Mesendoderm (in vitro differentiated cells): ENCODE results near the gene TPRA1.
A peak's percentile ranks its signal among the peaks of the same experiment; 100 is the strongest.
"Not testable (repeated sequence)": the region's sequence is repeated elsewhere in the genome, so short reads cannot be mapped to it uniquely, and the experiment has no call there.

Experiments used
- DNase-seq: peaks from one replicate; pipeline ENCODE4 v3.0.0; 2013
- H2AK5ac ChIP-seq: 2 replicates; pipeline ENCODE4 v1.6.1; 2013; ENCODE audit warnings: low read length, inconsistent platforms
- H2BK120ac ChIP-seq: 2 replicates; pipeline ENCODE4 v1.6.1; 2013; ENCODE audit warnings: low read depth, mild to moderate bottlenecking, low read length, moderate library complexity, mixed read lengths
- H2BK15ac ChIP-seq: replicated peaks from 2 replicates; pipeline ENCODE4 v1.6.1; 2013; ENCODE audit warnings: low read depth, mild to moderate bottlenecking, moderate library complexity
- H2BK5ac ChIP-seq: 2 replicates; pipeline ENCODE4 v1.6.1; 2013; ENCODE audit warnings: low read length, inconsistent platforms
- H3K18ac ChIP-seq: 2 replicates; pipeline ENCODE4 v1.6.1; 2013; ENCODE audit warnings: mild to moderate bottlenecking, low read length, mixed read lengths
- H3K23ac ChIP-seq: one replicate; pipeline ENCODE4 v1.6.1; 2013; ENCODE audit warnings: low read length
- H3K27ac ChIP-seq: 2 replicates; pipeline ENCODE4 v1.5.1; 2013; ENCODE audit warnings: low read depth, mild to moderate bottlenecking, inconsistent platforms, low read length, moderate library complexity
- H3K27me3 ChIP-seq: 2 replicates; pipeline ENCODE4 v1.6.1; 2013; ENCODE audit warnings: low read length, control low read depth, mild to moderate bottlenecking, inconsistent platforms; ENCODE audit not compliant: insufficient read depth, poor library complexity
- H3K36me3 ChIP-seq: 2 replicates; pipeline ENCODE4 v1.6.1; 2013; ENCODE audit warnings: low read length, inconsistent platforms; ENCODE audit not compliant: control insufficient read depth, insufficient read depth
- H3K4ac ChIP-seq: one replicate; pipeline ENCODE4 v1.6.1; 2013; ENCODE audit warnings: low read depth, mild to moderate bottlenecking, low read length, moderate library complexity
- H3K4me1 ChIP-seq: 2 replicates; pipeline ENCODE4 v1.6.1; 2013; ENCODE audit warnings: low read depth, low read length, inconsistent platforms; ENCODE audit not compliant: control insufficient read depth
- H3K4me2 ChIP-seq: 2 replicates; pipeline ENCODE4 v1.6.1; 2013; ENCODE audit warnings: low read length
- H3K4me3 ChIP-seq: 2 replicates; pipeline ENCODE4 v1.5.1; 2013; ENCODE audit warnings: mild to moderate bottlenecking, low read length
- H3K56ac ChIP-seq: one replicate; pipeline ENCODE4 v1.6.1; 2013; ENCODE audit warnings: low read length
- H3K79me1 ChIP-seq: 2 replicates; pipeline ENCODE4 v1.6.1; 2013; ENCODE audit warnings: low read length, inconsistent platforms
- H3K79me2 ChIP-seq: 2 replicates; pipeline ENCODE4 v1.6.1; 2013; ENCODE audit warnings: mild to moderate bottlenecking, low read length; ENCODE audit not compliant: control insufficient read depth, insufficient read depth
- H3K9ac ChIP-seq: 2 replicates; pipeline ENCODE4 v1.6.1; 2013; ENCODE audit warnings: low read length, inconsistent platforms
- H4K5ac ChIP-seq: one replicate; pipeline ENCODE4 v1.6.1; 2013; ENCODE audit warnings: low read length
- H4K8ac ChIP-seq: one replicate; pipeline ENCODE4 v1.6.1; 2013; ENCODE audit warnings: low read depth, mild to moderate bottlenecking, control low read depth, low read length, moderate library complexity
- WGBS: extraction: QIAGEN DNeasy Blood & Tissue Kit; methylation state at CpG from one replicate; pipeline ENCODE4 v1.1.7; 2013; ENCODE audit warnings: low lambda C conversion rate, missing lambda C conversion rate; ENCODE audit not compliant: insufficient coverage; ENCODE audit errors: extremely low coverage; 5-methylcytosine and 5-hydroxymethylcytosine counted together

Gene TPRA1

DNA sequence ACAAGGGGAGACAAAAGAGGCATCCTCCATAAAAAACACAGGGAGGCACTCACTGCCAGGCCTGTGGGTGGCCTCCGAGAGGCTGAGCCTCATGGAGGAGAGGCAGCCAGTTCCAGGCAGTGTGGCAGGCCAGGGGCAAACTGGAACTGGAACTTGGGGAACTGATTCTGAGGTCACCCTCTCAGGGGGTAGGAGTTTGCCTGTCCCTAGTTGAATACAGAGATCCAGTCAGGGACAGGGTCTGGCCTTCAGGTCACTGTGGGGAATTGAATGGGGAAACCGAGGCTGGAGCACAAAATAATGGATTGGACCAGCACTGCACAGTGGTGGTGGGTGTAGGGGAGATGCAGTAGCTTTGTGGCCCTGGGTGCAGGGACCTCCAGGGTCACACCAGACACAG lies 58.7 kb downstream of the TPRA1 start:
- H3K36me3 ChIP-seq: no peaks in the 10 kb centered on the region
- no peaks in the 10 kb centered on the region for H3K27me3 ChIP-seq
- no peak overlapping the region for H3K56ac ChIP-seq
- H3K23ac ChIP-seq: no peak overlapping the region
- no peak for DNase-seq
- no peak overlapping the region for H4K8ac ChIP-seq
- H3K4me2 ChIP-seq: no peak overlapping the region
- no peaks in the 10 kb centered on the region for H3K79me1 ChIP-seq
- no peak overlapping the region for H2BK15ac ChIP-seq
- no peak overlapping the region for H3K4me3 ChIP-seq
- H3K79me2 ChIP-seq: no peaks in the 10 kb centered on the region
- H3K4ac ChIP-seq: no peak overlapping the region
- H2BK5ac ChIP-seq: no peak overlapping the region
- no peak overlapping the region for H3K27ac ChIP-seq
- no peak overlapping the region for H2AK5ac ChIP-seq
- no peak overlapping the region for H3K18ac ChIP-seq
- no CpG with 5 or more reads among the region's 2 CpGs for WGBS
- no peak overlapping the region for H2BK120ac ChIP-seq
- no peak overlapping the region for H4K5ac ChIP-seq
- no peak overlapping the region for H3K9ac ChIP-seq
- no peaks in the 10 kb centered on the region for H3K4me1 ChIP-seq

DNA sequence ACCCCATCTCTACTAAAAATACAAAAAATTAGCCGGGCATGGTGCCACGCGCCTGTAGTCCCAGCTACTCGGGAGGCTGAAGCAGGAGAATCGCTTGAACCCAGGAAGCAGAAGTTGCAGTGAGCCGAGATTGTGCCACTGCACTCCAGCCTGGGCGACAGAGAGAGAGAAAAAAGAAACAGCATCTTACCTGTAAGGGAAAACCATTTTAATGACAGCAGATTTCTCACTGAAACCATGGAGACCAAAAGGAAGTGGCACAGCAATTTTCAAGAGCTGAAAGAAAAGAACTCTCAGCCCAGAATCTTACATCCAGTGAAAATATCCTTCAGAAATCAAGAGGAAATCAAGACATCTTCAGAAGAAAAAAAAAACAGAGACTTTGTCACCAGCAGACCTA lies 59.7 kb downstream of the TPRA1 start:
- not testable (repeated sequence) for H3K79me1 ChIP-seq, H3K56ac ChIP-seq, H3K79me2 ChIP-seq, H3K9ac ChIP-seq, H3K4me1 ChIP-seq, H2AK5ac ChIP-seq, H3K23ac ChIP-seq, H3K18ac ChIP-seq, H3K4me3 ChIP-seq, DNase-seq, H3K27ac ChIP-seq, H2BK15ac ChIP-seq, H3K4ac ChIP-seq, H3K4me2 ChIP-seq, H2BK5ac ChIP-seq, H3K36me3 ChIP-seq, H3K27me3 ChIP-seq, H2BK120ac ChIP-seq, H4K5ac ChIP-seq, H4K8ac ChIP-seq
- no CpG with 5 or more reads among the region's 7 CpGs for WGBS

DNA sequence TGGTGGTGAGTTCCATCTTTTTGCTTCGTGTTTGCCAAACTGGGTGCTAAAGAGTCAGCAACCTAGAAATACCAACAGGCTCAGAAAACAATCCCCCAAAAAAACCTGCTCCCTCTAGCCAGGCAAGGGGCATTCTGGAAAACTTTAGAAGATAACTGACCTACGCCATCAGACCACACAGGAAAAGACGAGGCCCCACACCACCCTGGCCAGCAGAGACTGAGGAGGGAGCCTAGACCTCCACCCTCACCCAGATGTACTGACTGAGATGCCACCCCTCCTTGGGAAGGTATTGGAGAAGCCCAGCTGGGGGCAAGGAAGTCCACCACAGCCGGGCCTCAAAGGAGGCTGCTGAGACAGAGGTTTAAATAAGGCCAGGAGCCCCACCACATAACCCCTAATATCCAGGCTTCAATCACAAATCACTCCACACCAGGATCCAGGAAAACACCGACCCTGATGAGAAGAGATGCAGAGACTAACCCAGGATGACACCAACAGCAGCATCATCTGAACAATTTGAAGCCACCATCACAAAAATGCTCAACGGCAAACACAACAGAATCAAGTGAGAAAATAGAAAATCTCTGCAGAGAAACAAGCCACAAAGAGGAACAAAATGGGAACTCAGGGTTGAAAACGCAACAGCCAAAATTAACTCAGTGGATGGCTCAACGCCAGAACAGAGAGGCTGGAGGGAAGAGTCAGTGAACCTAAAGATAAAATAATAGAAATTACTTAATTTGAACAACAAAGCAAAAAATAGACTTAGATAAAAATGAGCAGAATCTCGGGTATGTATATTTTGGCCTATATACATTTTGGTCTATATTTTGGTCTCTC lies 61.0 kb downstream of the TPRA1 start:
- no peak for DNase-seq
- H3K23ac ChIP-seq: no peak overlapping the region
- WGBS: no CpG with 5 or more reads among the region's 9 CpGs
- no peak overlapping the region for H2BK120ac ChIP-seq
- no peak overlapping the region for H3K9ac ChIP-seq
- H3K56ac ChIP-seq: no peak overlapping the region
- H2BK5ac ChIP-seq: no peak overlapping the region
- no peak overlapping the region for H3K4me3 ChIP-seq
- H3K79me2 ChIP-seq: no peaks in the 10 kb centered on the region
- no peaks in the 10 kb centered on the region for H3K79me1 ChIP-seq
- H4K5ac ChIP-seq: no peak overlapping the region
- H3K4me1 ChIP-seq: no peaks in the 10 kb centered on the region
- no peak overlapping the region for H3K27ac ChIP-seq
- H4K8ac ChIP-seq: no peak overlapping the region
- H3K36me3 ChIP-seq: no peaks in the 10 kb centered on the region
- no peaks in the 10 kb centered on the region for H3K27me3 ChIP-seq
- no peak overlapping the region for H2AK5ac ChIP-seq
- H3K4ac ChIP-seq: no peak overlapping the region
- no peak overlapping the region for H3K18ac ChIP-seq
- no peak overlapping the region for H2BK15ac ChIP-seq
- H3K4me2 ChIP-seq: no peak overlapping the region

DNA sequence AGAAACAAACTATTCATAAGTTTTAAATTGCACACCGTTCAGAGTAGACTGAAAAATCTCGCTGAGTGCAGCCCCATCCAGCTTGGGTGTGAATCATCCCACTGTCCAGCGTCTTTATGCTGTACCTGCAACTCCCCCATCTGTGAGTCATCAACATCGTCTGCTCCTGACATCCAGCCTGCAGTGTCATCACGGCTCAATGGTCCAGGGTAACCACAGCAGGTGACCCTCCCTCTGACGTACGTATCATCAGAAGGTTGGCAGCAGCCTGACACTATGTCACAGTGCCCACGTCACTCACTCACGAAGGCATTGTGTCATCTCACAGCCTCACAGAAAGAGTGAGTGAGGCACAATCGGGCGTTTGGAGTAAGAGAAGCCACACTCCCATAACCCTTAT lies 65.2 kb downstream of the TPRA1 start:
- Histone ChIP-seq H3K27ac (no peak overlapping the region), H4K5ac (no peak overlapping the region), H3K4ac (no peak overlapping the region), H3K4me2 (no peak overlapping the region), H3K18ac (no peak overlapping the region), H2BK5ac (no peak overlapping the region), H3K4me3 (no peak overlapping the region), H3K56ac (peak overlapping the region; percentile 7), H3K23ac (no peak overlapping the region), H2BK120ac (no peak overlapping the region), H3K27me3 (no peaks in the 10 kb centered on the region), H3K36me3 (no peaks in the 10 kb centered on the region), H3K79me1 (no peaks in the 10 kb centered on the region), H4K8ac (no peak overlapping the region), H2BK15ac (no peak overlapping the region), H3K9ac (no peak overlapping the region), H2AK5ac (no peak overlapping the region), H3K79me2 (no peaks in the 10 kb centered on the region), H3K4me1 (no peaks in the 10 kb centered on the region)
- no CpG with 5 or more reads among the region's 11 CpGs for WGBS
- no peak for DNase-seq

DNA sequence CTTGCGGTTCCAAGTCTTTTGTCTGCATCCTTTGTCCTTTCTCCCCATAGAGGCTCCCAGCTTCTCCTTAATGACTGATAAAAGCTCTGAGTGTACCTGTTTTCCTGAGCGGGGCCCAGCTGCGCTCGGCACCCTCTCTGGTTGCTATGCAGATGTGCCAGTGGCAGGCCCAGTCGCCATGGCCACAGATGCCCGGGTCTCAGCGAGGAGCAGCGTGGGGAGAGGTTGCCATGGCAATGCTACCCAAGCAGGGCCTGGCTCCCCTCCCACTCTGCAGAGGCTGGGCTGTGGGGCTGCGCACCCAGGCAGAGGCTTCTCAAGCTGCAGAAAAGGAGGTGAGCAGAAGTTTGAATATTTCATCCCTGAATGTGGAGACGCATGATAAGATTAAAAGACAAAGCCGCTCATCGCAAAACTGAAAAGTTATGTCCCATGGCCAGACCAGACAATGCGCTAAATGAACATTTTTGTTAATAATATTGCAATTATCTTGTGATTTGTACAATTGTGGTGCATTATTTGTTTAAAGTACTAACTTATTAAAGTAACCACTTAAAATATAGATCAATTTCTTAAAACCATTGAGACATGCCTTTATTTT lies 66.1 kb downstream of the TPRA1 start:
- WGBS: no CpG with 5 or more reads among the region's 13 CpGs
- Histone ChIP-seq H3K36me3 (no peaks in the 10 kb centered on the region), H3K56ac (no peak overlapping the region), H3K4me2 (no peak overlapping the region), H3K27me3 (no peaks in the 10 kb centered on the region), H3K79me2 (no peaks in the 10 kb centered on the region), H3K79me1 (no peaks in the 10 kb centered on the region), H2BK5ac (no peak overlapping the region), H2BK120ac (no peak overlapping the region), H3K27ac (no peak overlapping the region), H3K4ac (no peak overlapping the region), H3K4me3 (no peak overlapping the region), H2AK5ac (no peak overlapping the region), H3K18ac (no peak overlapping the region), H3K4me1 (no peaks in the 10 kb centered on the region), H4K5ac (no peak overlapping the region), H2BK15ac (no peak overlapping the region), H3K9ac (no peak overlapping the region), H4K8ac (no peak overlapping the region), H3K23ac (no peak overlapping the region)
- DNase-seq: peak; percentile 14
